Nucleus accumbens (tissue), 56 donors: Measurements from ENCODE around the gene PPM1L.
"Not testable (repeated sequence)": the region's sequence is repeated elsewhere in the genome, so short reads cannot be mapped to it uniquely, and the experiment has no call there.

Experiments used
- DNase-seq, 56 donors: peaks; one replicate each; lab custom pipeline; 2025; lab: John Stamatoyannopoulos, UW

PPM1L gene

GRCh38 chr3:161025911-161026310, 269.9 kb downstream of the PPM1L start:
- no peak for DNase-seq

DNA sequence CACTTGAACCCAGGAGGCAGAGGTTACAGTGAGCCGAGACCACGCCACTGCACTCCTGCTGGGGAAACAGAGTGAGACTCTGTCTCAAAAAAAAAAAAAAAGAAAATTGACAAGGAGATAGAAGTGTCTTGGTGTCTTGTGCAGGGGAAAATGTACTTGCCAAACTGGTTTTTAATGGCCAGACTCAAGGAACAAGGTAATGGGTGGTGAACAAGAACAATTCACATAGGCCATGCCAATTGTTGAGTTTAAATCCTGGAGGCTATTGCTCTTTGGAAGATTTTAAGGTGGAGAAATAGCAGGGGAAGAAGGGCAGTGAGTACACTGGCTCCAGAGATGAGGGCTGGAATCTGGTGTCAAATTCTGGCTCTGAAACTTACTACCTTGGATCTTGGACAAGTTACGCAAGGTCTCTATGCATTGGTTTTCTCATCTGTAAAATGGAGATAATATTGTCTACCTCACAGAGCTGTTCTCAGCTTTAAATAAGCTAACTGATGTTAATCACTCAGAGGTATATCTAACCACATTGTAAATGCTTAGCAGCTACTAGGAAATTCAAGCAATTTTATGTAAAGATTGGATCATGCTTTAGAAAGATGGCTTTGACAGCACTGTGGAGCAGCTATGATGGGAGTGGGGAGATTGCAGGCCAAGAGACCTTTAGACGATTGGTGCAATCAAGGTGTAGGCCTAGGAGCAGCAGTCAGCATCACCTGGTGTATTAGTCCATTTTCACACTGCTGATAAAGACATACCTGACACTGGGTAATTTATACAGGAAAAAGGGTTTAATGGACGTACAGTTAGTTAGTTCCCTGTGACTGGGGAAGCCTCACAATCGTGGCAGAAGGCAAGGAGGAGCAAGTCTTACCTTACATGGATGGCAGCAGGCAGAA, 270.8 kb downstream of the PPM1L start:
- no peak for DNase-seq

DNA sequence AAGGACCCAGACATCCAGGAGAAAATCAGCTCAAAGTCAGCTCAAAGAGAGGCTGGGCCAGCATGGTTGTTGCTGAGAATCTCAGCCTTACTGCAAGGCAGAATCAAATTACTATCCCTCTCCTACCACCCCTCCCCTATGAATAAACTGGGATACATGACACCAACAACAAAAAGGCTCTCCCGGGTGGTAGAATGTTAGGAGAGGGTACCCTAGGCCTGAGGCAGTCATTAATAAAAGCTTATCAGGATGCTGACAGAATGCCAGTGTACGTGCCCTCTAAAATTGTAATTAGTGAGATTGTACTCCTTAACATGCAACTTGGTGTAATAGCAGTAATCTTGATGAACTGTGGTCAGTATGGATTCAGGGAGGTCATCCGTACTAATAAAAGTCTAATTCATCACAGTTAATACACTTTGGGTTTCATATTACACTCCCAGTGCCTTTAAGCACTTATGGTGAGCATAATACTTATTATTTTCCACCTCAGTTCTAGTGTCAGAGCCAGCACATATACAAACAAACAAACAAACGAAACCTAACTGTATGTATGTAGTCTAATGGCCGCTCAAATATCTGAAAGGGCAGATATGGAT, 272.6 kb downstream of the PPM1L start:
- no peak for DNase-seq

GRCh38 chr3:161031134-161031533, 275.1 kb downstream of the PPM1L start:
- DNase-seq, result no peak

- DNase-seq, result not testable (repeated sequence)
These were observed 279.0 kb downstream of the PPM1L start for GRCh38 chr3:161034913-161035550.

DNA sequence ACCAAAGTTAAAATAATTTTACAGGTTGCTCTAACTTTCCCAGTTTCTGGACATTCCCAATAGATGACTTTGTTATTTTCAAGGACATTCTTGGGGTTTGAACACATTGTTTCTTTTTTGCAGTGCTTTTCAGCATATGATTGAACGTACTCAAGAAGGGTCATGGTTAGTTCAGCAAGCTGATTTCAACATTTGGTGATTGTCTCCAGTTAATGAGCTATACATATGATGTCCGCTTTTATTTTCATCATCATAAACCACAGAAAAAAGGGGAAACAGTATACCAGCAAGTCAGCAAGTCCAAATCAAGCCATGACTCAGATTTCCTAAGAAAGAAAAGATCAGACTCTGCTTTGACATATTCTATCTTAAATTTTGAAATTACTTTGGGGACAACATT, 279.7 kb downstream of the PPM1L start:
- DNase-seq, result no peak

DNA sequence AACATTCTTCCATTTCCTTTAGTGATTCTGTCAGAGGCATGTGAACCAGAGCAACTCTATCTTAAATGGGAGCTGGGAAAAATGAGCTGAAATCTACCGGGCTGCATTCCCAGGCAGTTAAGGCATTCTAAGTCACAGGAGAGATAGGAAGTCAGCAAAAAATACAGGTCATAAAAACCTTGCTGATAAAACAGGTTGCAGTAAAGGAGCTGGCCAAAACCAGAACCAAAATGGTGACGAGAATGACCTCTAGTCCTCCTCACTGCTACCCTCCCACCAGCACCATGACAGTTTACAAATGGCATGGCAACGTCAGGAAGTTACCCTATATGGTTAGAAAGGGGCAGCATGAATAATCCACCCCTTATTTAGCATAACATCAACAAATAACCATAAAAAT, 282.7 kb downstream of the PPM1L start:
- DNase-seq, result no peak

GRCh38 chr3:161042023-161042501, 286.0 kb downstream of the PPM1L start:
- no peak for DNase-seq

GRCh38 chr3:161043336-161044035, 287.5 kb downstream of the PPM1L start:
- DNase-seq, result no peak

- no peak for DNase-seq
These were observed 293.7 kb downstream of the PPM1L start for GRCh38 chr3:161049683-161050248.

DNA sequence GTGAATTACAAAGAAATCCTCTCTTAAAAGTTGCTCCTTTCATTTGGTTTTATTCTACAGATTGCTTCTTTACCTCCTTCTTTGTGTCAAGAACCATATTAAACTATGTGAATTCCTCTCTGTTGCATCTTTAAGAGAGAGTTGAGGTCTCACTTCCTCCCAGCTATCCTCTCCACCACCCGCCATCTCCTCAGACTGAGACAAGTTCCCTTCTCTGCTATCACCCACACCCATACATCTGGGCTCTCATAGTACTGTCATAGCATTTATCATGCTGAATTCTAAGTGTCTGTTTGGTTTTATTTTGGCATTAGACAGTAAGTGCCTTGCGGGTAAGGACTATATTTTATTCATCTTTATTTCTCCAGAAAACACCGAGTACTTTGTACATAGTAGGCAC, 294.9 kb downstream of the PPM1L start:
- DNase-seq, result no peak

GRCh38 chr3:161051856-161052255, 295.8 kb downstream of the PPM1L start:
- no peak for DNase-seq

GRCh38 chr3:161054860-161055604, 299.0 kb downstream of the PPM1L start:
- DNase-seq, result no peak

- no peak for DNase-seq
These were observed 308.4 kb downstream of the PPM1L start for GRCh38 chr3:161064413-161064812.

DNA sequence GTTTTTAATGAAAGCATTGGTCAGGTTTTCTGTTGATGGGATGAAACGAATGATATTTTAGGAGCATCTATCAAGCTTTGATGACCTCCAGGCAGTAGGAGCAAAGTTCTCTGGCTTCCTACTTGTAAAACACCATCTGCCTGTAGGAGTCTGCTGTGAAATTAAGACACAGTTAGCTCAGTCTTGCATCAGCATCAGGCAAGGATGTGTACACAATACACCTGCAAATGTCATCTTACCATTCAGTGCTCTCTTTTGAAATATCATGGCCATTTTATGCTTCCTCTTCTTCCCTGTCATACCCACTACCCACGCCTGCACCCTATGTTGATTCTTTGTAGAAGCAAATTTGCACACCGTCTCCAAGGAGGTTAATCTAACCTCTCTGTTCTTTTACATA, 310.9 kb downstream of the PPM1L start:
- DNase-seq, result peak in 6 of 56 donors; percentile 6 to 35 (median 14)

GRCh38 chr3:161067335-161067734, 311.3 kb downstream of the PPM1L start:
- DNase-seq, result no peak

DNA sequence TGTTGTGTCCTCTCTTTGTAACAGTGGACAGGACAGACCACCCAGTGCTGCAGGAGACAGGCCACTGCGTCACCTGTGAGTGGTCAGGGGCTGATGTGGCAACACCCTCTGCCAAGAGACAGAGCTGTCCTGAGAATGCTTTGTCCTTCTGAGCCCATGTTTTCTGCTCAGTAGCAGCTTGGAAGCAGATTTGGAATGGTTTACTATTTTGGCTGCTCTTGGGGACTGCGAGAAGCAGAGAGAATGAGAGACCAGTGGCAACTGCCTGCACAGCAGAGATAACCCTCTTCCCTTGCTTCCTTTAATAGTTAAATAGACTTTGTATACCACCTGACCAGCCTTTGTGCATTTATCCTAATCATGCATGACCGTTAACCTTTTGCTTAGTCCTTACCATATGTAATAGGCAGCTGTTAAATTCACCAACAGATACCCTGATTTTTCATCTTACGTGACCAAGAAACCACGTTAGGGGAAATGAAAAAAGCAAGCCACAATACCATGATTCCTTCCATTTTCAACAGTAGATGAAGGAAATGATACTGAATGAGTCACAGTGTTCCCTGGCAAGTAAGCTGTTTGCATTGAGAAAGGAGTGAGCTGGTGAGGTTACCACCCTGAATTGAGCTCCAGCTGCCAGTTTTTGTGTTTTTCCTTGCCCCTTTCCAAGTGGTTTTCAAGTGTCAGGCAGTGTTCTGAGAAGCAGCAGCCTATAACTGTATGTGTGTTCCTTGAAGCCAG, 313.6 kb downstream of the PPM1L start:
- peak in 3 of 56 donors; percentile 10 to 36 (median 16) for DNase-seq

GRCh38 chr3:161070252-161070930, 314.4 kb downstream of the PPM1L start:
- no peak for DNase-seq
